PC-3 (cell line): ENCODE data around the gene HPSE. TPM values are rescaled to one million over a fixed set of nuclear protein-coding genes. Genes with fewer than 3 reads are reported as not detected.

Experiments
- ATAC-seq: fragments of 200-7000 bp; cut with Tn5 transposase; 2 replicates; pipeline ENCODE4 v1.9.1; 2020; ENCODE audit warnings: mild to moderate bottlenecking, moderate library complexity
- BruUV-seq: library from RNA; stranded (reverse); fragments of 400-500 nt; replicated peaks from 2 replicates; lab custom pipeline; 2021; lab: Mats Ljungman, UMichigan
- CTCF ChIA-PET: fragments of 300-600 bp; sonication (Branson Sonifier 250); formaldehyde crosslinking; loops from one replicate; lab custom pipeline; 2022; ENCODE audit warnings: antibody characterized with exemption; lab: Charles Lee
- POLR2A ChIA-PET: fragments of 300-600 bp; sonication (Branson Sonifier 250); formaldehyde crosslinking; loops from one replicate; lab custom pipeline; 2022; ENCODE audit warnings: antibody characterized with exemption; ENCODE audit not compliant: unreplicated experiment; lab: Charles Lee
- DNase-seq: peaks from one replicate; pipeline ENCODE4 v3.0.0-alpha.2; 2015
- H2AFZ ChIP-seq: fragments of 300-600 bp; sonication (generic); 2 replicates; pipeline ENCODE4 v1.6.0; 2016; ENCODE audit warnings: antibody characterized with exemption, low read length
- H3F3A ChIP-seq: fragments of 300-600 bp; sonication (generic); one replicate; pipeline ENCODE4 v1.6.0; 2017; ENCODE audit warnings: antibody characterized with exemption, low read length, control low read depth, mild to moderate bottlenecking; ENCODE audit not compliant: unreplicated experiment
- H3K27ac ChIP-seq: fragments of 300-600 bp; sonication (generic); 2 replicates; pipeline ENCODE4 v1.5.1; 2016; ENCODE audit warnings: mild to moderate bottlenecking, low read length
- H3K27me3 ChIP-seq: fragments of 300-600 bp; sonication (generic); 2 replicates; pipeline ENCODE4 v1.6.1; 2016; ENCODE audit warnings: low read length, mixed read lengths
- H3K36me3 ChIP-seq: fragments of 300-600 bp; sonication (generic); 2 replicates; pipeline ENCODE4 v1.6.1; 2016; ENCODE audit warnings: low read depth, mixed run types, low read length, mixed read lengths
- H3K4me1 ChIP-seq: fragments of 300-600 bp; sonication (generic); 2 replicates; pipeline ENCODE4 v1.5.1; 2016; ENCODE audit warnings: low read length; ENCODE audit not compliant: insufficient read depth
- H3K4me2 ChIP-seq: fragments of 300-600 bp; sonication (generic); 2 replicates; pipeline ENCODE4 v1.6.0; 2016; ENCODE audit warnings: low read length
- H3K4me3 ChIP-seq: fragments of 300-600 bp; sonication (generic); 2 replicates; pipeline ENCODE4 v1.5.1; 2016; ENCODE audit warnings: mild to moderate bottlenecking, low read length, mixed read lengths
- H3K79me2 ChIP-seq: fragments of 300-600 bp; sonication (generic); 2 replicates; pipeline ENCODE4 v1.6.1; 2017; ENCODE audit warnings: low read length, mixed read lengths
- H3K9ac ChIP-seq: fragments of 300-600 bp; sonication (generic); 2 replicates; pipeline ENCODE4 v1.6.0; 2016; ENCODE audit warnings: mild to moderate bottlenecking, low read length
- H3K9me2 ChIP-seq: fragments of 300-600 bp; sonication (generic); replicated peaks from 2 replicates; pipeline ENCODE4 v1.6.1; 2016; ENCODE audit warnings: mixed run types, low read length, mixed read lengths
- H3K9me3 ChIP-seq: fragments of 300-600 bp; sonication (generic); 2 replicates; pipeline ENCODE4 v1.6.1; 2016; ENCODE audit warnings: low read length, mixed read lengths
- H4K20me1 ChIP-seq: fragments of 300-600 bp; sonication (generic); 2 replicates; pipeline ENCODE4 v1.6.1; 2016; ENCODE audit warnings: low read length, mixed read lengths
- EZH2 ChIP-seq: fragments of 300-600 bp; sonication (generic); IDR thresholded peaks from one replicate; pipeline ENCODE4 v1.6.1; 2017; ENCODE audit warnings: antibody characterized with exemption, mild to moderate bottlenecking, low read length; ENCODE audit not compliant: unreplicated experiment
- EZH2phosphoT487 ChIP-seq: fragments of 300-600 bp; sonication (generic); IDR thresholded peaks from 2 replicates; pipeline ENCODE4 v1.6.1; 2018; ENCODE audit warnings: mild to moderate bottlenecking, antibody characterized with exemption, low read length, borderline replicate concordance
- intact Hi-C: fragments of 100-400 bp; cut with micrococcal nuclease; formaldehyde crosslinking; loops from 2 replicates; pipeline ENCODE4 v1.9.0; 2023
- total RNA-seq: library from RNA; depleted of rRNA; stranded (reverse); fragments of >200 nt; gene quantifications from 2 replicates; pipeline ENCODE4 v1.2.3, GENCODE V29; 2014
- TF ChIP-seq, protein P1 (sequence below): fragments of 300-600 bp; sonication (generic); conservative IDR thresholded peaks from 2 replicates; pipeline ENCODE4 v1.5.1; 2017; ENCODE audit warnings: antibody characterized with exemption, low read depth, mild to moderate bottlenecking, low read length

The HPSE gene
- total RNA-seq, 1 experiment from 2014 or later, result 4.2 TPM

DNA sequence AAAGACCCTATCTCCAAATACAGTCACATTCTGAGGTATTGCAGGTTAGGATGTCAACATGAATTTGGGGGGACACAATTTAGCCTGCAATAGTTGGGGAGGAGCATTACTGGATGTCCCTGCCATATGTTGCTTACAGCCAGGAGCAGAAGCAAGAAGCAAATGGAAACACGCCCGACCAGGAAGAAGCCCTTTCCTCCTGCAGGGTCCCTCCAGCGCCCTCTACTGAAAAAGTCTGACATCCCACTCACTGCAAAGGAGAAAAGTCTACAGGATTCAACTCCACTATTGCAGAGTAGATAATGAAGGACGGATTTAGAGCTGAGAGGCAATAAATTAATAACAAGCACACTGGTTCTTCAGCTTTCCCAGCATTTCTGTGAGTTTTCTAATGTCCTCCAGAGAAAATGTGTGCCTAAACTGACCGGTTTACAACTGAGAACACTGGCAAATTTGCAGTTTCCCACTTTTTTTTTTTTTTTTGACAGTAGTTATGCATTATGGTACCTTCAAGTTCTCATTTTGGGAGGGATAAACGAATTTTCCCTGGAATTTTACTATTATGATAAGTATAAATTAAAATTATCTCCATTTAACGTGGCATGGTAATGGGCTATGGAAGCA, 81.8 kb downstream of the HPSE start:
- ChIA-PET CTCF (no interaction called here), POLR2A (no interaction called here)
- TF ChIP-seq, protein P1, sequence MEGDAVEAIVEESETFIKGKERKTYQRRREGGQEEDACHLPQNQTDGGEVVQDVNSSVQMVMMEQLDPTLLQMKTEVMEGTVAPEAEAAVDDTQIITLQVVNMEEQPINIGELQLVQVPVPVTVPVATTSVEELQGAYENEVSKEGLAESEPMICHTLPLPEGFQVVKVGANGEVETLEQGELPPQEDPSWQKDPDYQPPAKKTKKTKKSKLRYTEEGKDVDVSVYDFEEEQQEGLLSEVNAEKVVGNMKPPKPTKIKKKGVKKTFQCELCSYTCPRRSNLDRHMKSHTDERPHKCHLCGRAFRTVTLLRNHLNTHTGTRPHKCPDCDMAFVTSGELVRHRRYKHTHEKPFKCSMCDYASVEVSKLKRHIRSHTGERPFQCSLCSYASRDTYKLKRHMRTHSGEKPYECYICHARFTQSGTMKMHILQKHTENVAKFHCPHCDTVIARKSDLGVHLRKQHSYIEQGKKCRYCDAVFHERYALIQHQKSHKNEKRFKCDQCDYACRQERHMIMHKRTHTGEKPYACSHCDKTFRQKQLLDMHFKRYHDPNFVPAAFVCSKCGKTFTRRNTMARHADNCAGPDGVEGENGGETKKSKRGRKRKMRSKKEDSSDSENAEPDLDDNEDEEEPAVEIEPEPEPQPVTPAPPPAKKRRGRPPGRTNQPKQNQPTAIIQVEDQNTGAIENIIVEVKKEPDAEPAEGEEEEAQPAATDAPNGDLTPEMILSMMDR, result peak; percentile 66
- TF ChIP-seq EZH2, result no peak
- no TSS peak for BruUV-seq
- no peaks in the 10 kb centered on the region for H3K9me3 ChIP-seq
- no peaks in the 10 kb centered on the region for H3K9me2 ChIP-seq
- H3K4me2 ChIP-seq, result no peak overlapping the region
- H4K20me1 ChIP-seq, result no peaks in the 10 kb centered on the region
- H3K4me3 ChIP-seq, result no peak overlapping the region
- intact Hi-C loops, result no loop called here
- H3K36me3 ChIP-seq, result peaks cover 5% of the 10 kb centered on the region; the same call in 1 of the 2 replicates
- no peaks in the 10 kb centered on the region for H3K79me2 ChIP-seq
- ATAC-seq (no peak), DNase-seq (peak; percentile 70)
- H3K9ac ChIP-seq, result no peak overlapping the region
- H3K4me1 ChIP-seq, result peaks cover 34% of the 10 kb centered on the region
- no peak overlapping the region for H2AFZ ChIP-seq
- H3K27ac ChIP-seq, result no peak overlapping the region
- no peaks in the 10 kb centered on the region for H3F3A ChIP-seq
- H3K27me3 ChIP-seq, result no peaks in the 10 kb centered on the region

DNA sequence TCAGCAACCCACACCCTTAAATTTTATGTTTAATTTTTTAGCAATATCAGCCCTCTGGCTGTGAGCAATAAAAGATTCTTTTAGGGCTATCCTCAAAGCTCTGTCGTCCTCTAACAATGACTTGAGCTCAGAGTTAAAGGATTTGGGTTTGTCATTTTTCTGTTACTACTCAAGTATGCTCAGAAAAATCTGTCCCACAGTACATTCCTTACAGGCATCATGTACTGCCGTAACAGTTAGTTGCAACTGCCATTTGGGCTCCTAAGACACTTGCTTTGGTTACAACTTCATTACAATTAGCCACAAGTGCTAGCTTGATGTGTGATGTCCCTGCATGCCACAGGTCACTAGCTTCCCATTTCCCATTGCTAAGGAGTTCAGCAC, 83.2 kb downstream of the HPSE start:
- H3F3A ChIP-seq, result no peaks in the 10 kb centered on the region
- H3K4me3 ChIP-seq, result no peak overlapping the region
- no peaks in the 10 kb centered on the region for H3K9me2 ChIP-seq
- no peak overlapping the region for H2AFZ ChIP-seq
- no peak for TF ChIP-seq EZH2phosphoT487
- no peak for TF ChIP-seq EZH2
- TF ChIP-seq, protein P1, result no peak
- H3K9me3 ChIP-seq, result no peaks in the 10 kb centered on the region
- ChIA-PET POLR2A (interaction anchor here (0.6 kb wide), 1 partner anchor 12 kb away, joined by 3 read pairs; no protein-coding TSS in a partner anchor), CTCF (no interaction called here)
- H3K9ac ChIP-seq, result no peak overlapping the region
- no peaks in the 10 kb centered on the region for H3K27me3 ChIP-seq
- intact Hi-C loops, result no loop called here
- ATAC-seq (no peak), DNase-seq (no peak)
- no peak overlapping the region for H3K27ac ChIP-seq
- H4K20me1 ChIP-seq, result no peaks in the 10 kb centered on the region
- no TSS peak for BruUV-seq
- no peak overlapping the region for H3K4me2 ChIP-seq
- H3K79me2 ChIP-seq, result no peaks in the 10 kb centered on the region
- H3K36me3 ChIP-seq, result peaks cover 2% of the 10 kb centered on the region; the same call in 1 of the 2 replicates
- H3K4me1 ChIP-seq, result peaks cover 27% of the 10 kb centered on the region

DNA sequence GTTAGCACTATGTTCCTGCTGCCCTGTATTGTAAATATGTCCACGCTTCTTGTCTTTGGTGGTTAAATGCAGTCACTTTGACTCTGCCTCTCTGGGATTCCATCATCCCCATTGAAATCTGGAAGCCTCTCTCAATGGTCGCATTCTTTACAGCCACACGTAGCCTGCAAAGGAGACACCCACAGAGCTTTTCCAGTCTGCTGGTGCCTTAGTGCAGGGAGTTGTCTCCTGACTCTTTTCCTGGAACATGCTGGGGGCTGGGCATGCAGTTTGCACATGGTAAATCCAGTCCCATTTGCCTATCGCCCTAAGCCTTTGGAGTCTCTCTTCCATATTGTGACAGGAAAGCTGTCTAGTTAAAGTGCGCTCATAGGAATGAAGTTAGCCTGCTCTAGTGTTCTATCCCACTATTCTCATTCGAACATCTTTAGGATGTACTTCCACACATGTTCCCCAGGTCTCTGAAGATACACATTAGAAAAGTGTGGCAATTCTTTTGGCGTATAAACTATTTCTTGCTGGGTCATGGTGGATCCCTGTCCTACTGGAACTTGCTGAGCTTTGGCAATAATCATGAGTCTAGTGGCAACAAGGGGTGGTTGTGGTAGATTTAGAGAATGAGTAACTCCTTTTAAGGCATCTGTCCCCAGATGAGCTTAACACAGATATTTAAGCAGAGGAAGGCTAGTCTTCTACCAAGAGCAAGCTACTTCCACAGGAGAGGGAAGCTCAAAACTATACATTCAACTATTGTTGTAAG, 83.8 kb downstream of the HPSE start:
- no peak for TF ChIP-seq EZH2
- TF ChIP-seq EZH2phosphoT487, result no peak
- TF ChIP-seq, protein P1, result no peak
- H3F3A ChIP-seq, result no peaks in the 10 kb centered on the region
- no peaks in the 10 kb centered on the region for H3K79me2 ChIP-seq
- H3K9ac ChIP-seq, result no peak overlapping the region
- H3K4me1 ChIP-seq, result peaks cover 23% of the 10 kb centered on the region
- H3K4me2 ChIP-seq, result no peak overlapping the region
- H3K27ac ChIP-seq, result no peak overlapping the region
- no peak overlapping the region for H3K4me3 ChIP-seq
- H3K27me3 ChIP-seq, result no peaks in the 10 kb centered on the region
- ChIA-PET POLR2A (interaction anchor here (0.6 kb wide), 2 partner anchors 12 to 359 kb away, joined by 3 read pairs; no protein-coding TSS in a partner anchor), CTCF (no interaction called here)
- intact Hi-C loops, result no loop called here
- ATAC-seq (no peak), DNase-seq (no peak)
- H3K9me2 ChIP-seq, result no peaks in the 10 kb centered on the region
- H3K36me3 ChIP-seq, result peaks cover 2% of the 10 kb centered on the region; the same call in 1 of the 2 replicates
- H2AFZ ChIP-seq, result no peak overlapping the region
- BruUV-seq, result no TSS peak
- H3K9me3 ChIP-seq, result no peaks in the 10 kb centered on the region
- no peaks in the 10 kb centered on the region for H4K20me1 ChIP-seq
